K562 (cell line): ENCODE measurements around the gene KMT2D. TPM values are rescaled to one million over a fixed set of nuclear protein-coding genes. Genes with fewer than 3 reads are reported as not detected.

ENCODE experiments used
- BHLHE40 ChIP-seq: IDR thresholded peaks from 2 replicates; pipeline ENCODE4 v1.6.1; 2011; ENCODE audit warnings: low read length, improper control_type of control experiment
- DNMT1 ChIP-seq: fragments of 450-650 bp; IDR thresholded peaks from 2 replicates; pipeline ENCODE4 v1.6.1; 2016; ENCODE audit warnings: antibody characterized with exemption, mild to moderate bottlenecking
- FOS ChIP-seq: IDR thresholded peaks from 3 replicates; pipeline ENCODE4 v1.6.1; 2011; ENCODE audit not compliant: insufficient read length; ENCODE audit errors: extremely low read depth
- FOXP1 ChIP-seq: sonication (generic); formaldehyde crosslinking; IDR thresholded peaks from 2 replicates; pipeline ENCODE4 v1.8.0; 2022; ENCODE audit warnings: mild to moderate bottlenecking, missing genetic modification reagents
- GABPB2 ChIP-seq: fragments of 250-450 bp; sonication (Bioruptor Pico); conservative IDR thresholded peaks from 2 replicates; pipeline ENCODE4 v1.5.1; 2021; ENCODE audit warnings: mild to moderate bottlenecking
- GMEB1 ChIP-seq: fragments of 250-450 bp; sonication (Bioruptor Pico); IDR thresholded peaks from 2 replicates; pipeline ENCODE4 v1.4.0; 2020; ENCODE audit warnings: mild to moderate bottlenecking
- HMGN3 ChIP-seq: IDR thresholded peaks from 2 replicates; pipeline ENCODE4 v1.6.1; 2011; ENCODE audit warnings: borderline replicate concordance, low read depth, mild to moderate bottlenecking, mixed read lengths, low read length; ENCODE audit not compliant: insufficient read length; ENCODE audit errors: extremely low read depth
- KLF13 ChIP-seq: fragments of 450-650 bp; IDR thresholded peaks from 2 replicates; pipeline ENCODE4 v1.6.1; 2016; ENCODE audit warnings: missing genetic modification characterization, low read depth, mild to moderate bottlenecking, missing compliant biosample characterization, moderate library complexity, borderline replicate concordance
- MAFG ChIP-seq: fragments of 450-650 bp; conservative IDR thresholded peaks from 2 replicates; pipeline ENCODE4 v1.6.1; 2016; ENCODE audit warnings: missing genetic modification characterization, missing compliant biosample characterization
- MAX ChIP-seq: sonication (generic); formaldehyde crosslinking; IDR thresholded peaks from 2 replicates; pipeline ENCODE4 v1.9.0; 2022; ENCODE audit warnings: mild to moderate bottlenecking, missing genetic modification reagents
- MTA1 ChIP-seq: fragments of 450-650 bp; IDR thresholded peaks from 2 replicates; pipeline ENCODE4 v1.6.1; 2017; ENCODE audit warnings: borderline replicate concordance
- NONO ChIP-seq, 2 experiments: fragments of 200-400 bp in 1 of 2; fragments of 450-650 bp in 1 of 2; formaldehyde crosslinking in 1 of 2; IDR thresholded peaks; 2 replicates each; pipeline ENCODE4 v1.6.1; 2017; ENCODE audit warnings: low read depth in 2 of 2, mild to moderate bottlenecking in 2 of 2, moderate library complexity in 2 of 2, low read length in 1 of 2
- NRF1 ChIP-seq, 2 experiments: fragments of 450-650 bp; IDR thresholded peaks in 1 of 2; conservative IDR thresholded peaks in 1 of 2; 2 replicates each; pipeline ENCODE4 v1.6.1; 2014; ENCODE audit warnings: mild to moderate bottlenecking in 2 of 2
- PHF21A ChIP-seq: fragments of 450-650 bp; IDR thresholded peaks from 2 replicates; pipeline ENCODE4 v1.6.1; 2017; ENCODE audit warnings: low read depth, borderline replicate concordance
- RBFOX2 ChIP-seq: fragments of 200-400 bp; formaldehyde crosslinking; IDR thresholded peaks from 2 replicates; pipeline ENCODE4 v1.6.1; 2017; ENCODE audit warnings: low read depth, mild to moderate bottlenecking, low read length, moderate library complexity
- SMARCE1 ChIP-seq: fragments of 450-650 bp; IDR thresholded peaks from 2 replicates; pipeline ENCODE4 v1.7.1; 2016; ENCODE audit warnings: mild to moderate bottlenecking
- SNIP1 ChIP-seq: fragments of 450-650 bp; IDR thresholded peaks from 2 replicates; pipeline ENCODE4 v1.7.1; 2017; ENCODE audit warnings: low read depth, mild to moderate bottlenecking
- TAF9B ChIP-seq: fragments of 450-650 bp; IDR thresholded peaks from 2 replicates; pipeline ENCODE4 v1.6.1; 2018; ENCODE audit warnings: mild to moderate bottlenecking; ENCODE audit not compliant: partially characterized antibody
- TBP ChIP-seq: optimal IDR thresholded peaks from 2 replicates; pipeline ENCODE3; 2011; ENCODE audit warnings: low read depth, low read length, improper control_type of control experiment
- TRIM24 ChIP-seq, 2 experiments: fragments of 450-650 bp; IDR thresholded peaks; 2 replicates each; pipeline ENCODE4 v1.6.1; 2016
- ZBED1 ChIP-seq: IDR thresholded peaks from 2 replicates; pipeline ENCODE4 v1.6.1; 2014
- ZNF316 ChIP-seq: fragments of 450-650 bp; IDR thresholded peaks from 2 replicates; pipeline ENCODE4 v1.6.1; 2016
- ZNF449 ChIP-seq: fragments of 250-450 bp; sonication (Bioruptor Pico); IDR thresholded peaks from 2 replicates; pipeline ENCODE4 v1.8.0; 2022; ENCODE audit warnings: moderate library complexity, mild to moderate bottlenecking, inconsistent platforms
- ZNF57 ChIP-seq: fragments of 450-650 bp; formaldehyde crosslinking; IDR thresholded peaks from 2 replicates; pipeline ENCODE4 v1.4.0; 2020; ENCODE audit warnings: mild to moderate bottlenecking, moderate library complexity
- ZNF830 ChIP-seq: fragments of 250-450 bp; sonication (Bioruptor Pico); IDR thresholded peaks from 2 replicates; pipeline ENCODE4 v1.5.0; 2021; ENCODE audit warnings: mild to moderate bottlenecking
- polyA plus RNA-seq, 8 experiments: library from polyadenylated mRNA; depleted of rRNA in 4 of 8; stranded (reverse) in 5 of 8; unstranded in 3 of 8; fragments of >200 nt; fragmentation: Nextera tagmentation in 2 of 8; fragmentation: Illumina TruSeq in 1 of 8; extraction: Ambion mirVana in 2 of 8; extraction: Trizol in 1 of 8; gene quantifications; 2 replicates each; pipeline versions ENCODE4 v1.2.1 to v1.2.3, GENCODE V29; 2011 to 2014; ENCODE audit warnings: inconsistent platforms in 1 of 8, missing spikeins in 1 of 8
- total RNA-seq, 7 experiments: library from RNA; depleted of rRNA in 6 of 7; stranded (reverse); fragments of >200 nt in 6 of 7; fragmentation: Illumina TruSeq in 2 of 7; extraction: Trizol in 2 of 7; gene quantifications; 2 replicates each; pipeline versions ENCODE4 v1.2.1 to v1.2.3, GENCODE V29; 2011 to 2021; ENCODE audit warnings: low replicate concordance in 1 of 7

Gene KMT2D
- total and polyA plus RNA-seq, 9 of the 15 experiments (the other 6 are each of a cell fraction or from before 2014, with no cell fraction given), result 0.22 to 93.7 (median 13.7) TPM

GRCh38 chr12:49060237-49061156 lies at the start of gene KMT2D (continued):
- TF ChIP-seq PHF21A (0 out of 2 replicates have a peak, but pooled peaks have one; percentile 61), FOS (no peak), ZNF316 (peak; percentile 88), MTA1 (peak; percentile 62; the same call in 1 of the 2 replicates), GMEB1 (peak; percentile 92), TBP (peak; percentile 95), BHLHE40 (peak; percentile 44; the same call in 1 of the 2 replicates), GABPB2 (no peak), TAF9B (peak; percentile 98), HMGN3 (peak; percentile 76), ZBED1 (0 out of 2 replicates have a peak, but pooled peaks have one; percentile 27), NONO (IDR thresholded peaks at IDR 0.05; ENCODE audit: low read depth in 2 of 2, low read length in 1 of 2) (peak in 1 of 2 experiments; percentile 84; a peak in 2 of 4 replicates), FOXP1 (CRISPR knock-in tag) (peak; percentile 83; the same call in 1 of the 2 replicates), ZNF449 (CRISPR knock-in tag) (no peak), NRF1 (conservative IDR thresholded peaks at IDR 0.05 in 1 of 2, IDR thresholded peaks at IDR 0.05 in 1 of 2) (peak in 1 of 2 experiments; percentile 16; a peak in 1 of 4 replicates), SMARCE1 (peak; percentile 77), ZNF57 (0 out of 2 replicates have a peak, but pooled peaks have one; percentile 4), SNIP1 (no peak), KLF13 (tag) (peak; percentile 53; the same call in 1 of the 2 replicates), TRIM24 (IDR thresholded peaks at IDR 0.05) (peak in 1 of 2 experiments; percentile 75; a peak in 2 of 4 replicates), ZNF830 (CRISPR knock-in tag) (peak; percentile 54; the same call in 1 of the 2 replicates), MAX (CRISPR knock-in tag) (peak; percentile 98), DNMT1 (no peak), MAFG (tag) (peak; percentile 95), RBFOX2 (peak; percentile 97)
